HG03045 (cell line): ENCODE measurements around the gene POLRMT.
A peak's percentile ranks its signal among the peaks of the same experiment; 100 is the strongest.

Experiments
- ATAC-seq: cut with Tn5 transposase; IDR thresholded peaks from one replicate; pipeline ENCODE4 v1.9.1; 2021; ENCODE audit warnings: mild to moderate bottlenecking, moderate library complexity; ENCODE audit not compliant: unreplicated experiment

Gene POLRMT

GRCh38 chr19:581399-582111, 51.8 kb downstream of the POLRMT start:
- no peak for ATAC-seq

GRCh38 chr19:580274-580835, 53.0 kb downstream of the POLRMT start:
- no peak for ATAC-seq

GRCh38 chr19:579842-580155, 53.5 kb downstream of the POLRMT start:
- no peak for ATAC-seq

GRCh38 chr19:579111-579841, 54.1 kb downstream of the POLRMT start:
- ATAC-seq, result no peak

- ATAC-seq, result no peak
Measured at GRCh38 chr19:577439-578392, 55.6 kb downstream of the POLRMT start.

- no peak for ATAC-seq
Measured at GRCh38 chr19:576768-577438, 56.4 kb downstream of the POLRMT start.

GRCh38 chr19:575527-576506, 57.5 kb downstream of the POLRMT start:
- no peak for ATAC-seq

GRCh38 chr19:574658-575526, 58.4 kb downstream of the POLRMT start:
- ATAC-seq, result no peak

- ATAC-seq, result no peak
Measured at GRCh38 chr19:573519-573825, 59.9 kb downstream of the POLRMT start.

GRCh38 chr19:572743-573518, 60.4 kb downstream of the POLRMT start:
- peak; percentile 3 for ATAC-seq

- ATAC-seq, result peak; percentile 67
Measured at GRCh38 chr19:572140-572742, 61.1 kb downstream of the POLRMT start, which contains the start of gene BSG. Gene BSG, plus strand, starts transcription at chr19:572596. Its CDS starts 39 bp downstream, at chr19:572635.

- ATAC-seq, result no peak
Measured at GRCh38 chr19:571566-571974, 61.8 kb downstream of the POLRMT start.

- ATAC-seq, result no peak
Measured at GRCh38 chr19:570937-571565, 62.3 kb downstream of the POLRMT start.

- no peak for ATAC-seq
Measured at GRCh38 chr19:570251-570686, 63.1 kb downstream of the POLRMT start.

GRCh38 chr19:567296-567900, 65.9 kb downstream of the POLRMT start:
- no peak for ATAC-seq
